ENCODE results near the gene SLC1A1.
"Not testable (repeated sequence)": the region's sequence is repeated elsewhere in the genome, so short reads cannot be mapped to it uniquely, and the experiment has no call there.

SLC1A1 gene

DNA sequence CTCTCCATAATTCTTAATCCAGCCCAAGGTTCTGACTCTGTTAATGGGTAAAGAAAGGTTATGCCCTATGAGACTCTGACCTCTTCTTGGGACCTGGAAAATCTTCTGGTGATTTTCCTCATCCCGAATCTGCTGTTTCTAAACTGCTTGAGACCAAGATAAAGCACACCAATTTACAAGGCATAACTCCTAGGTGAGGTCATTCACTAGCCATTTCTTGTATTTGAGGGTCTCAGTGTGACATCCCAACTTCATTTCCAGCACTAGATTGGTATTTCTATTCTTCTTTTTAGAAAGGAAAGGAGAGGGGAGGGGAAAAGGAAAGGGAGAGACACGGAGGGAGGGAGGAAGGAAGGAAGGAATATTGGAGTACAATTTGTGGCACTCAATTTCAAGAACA, 51.6 kb downstream of the SLC1A1 start:
- DNase-seq (ENCODE audit: low read depth): no peak

- DNase-seq (ENCODE audit: low read depth): not testable (repeated sequence)
Observed at GRCh38 chr9:4544714-4545113, 54.4 kb downstream of the SLC1A1 start.

DNA sequence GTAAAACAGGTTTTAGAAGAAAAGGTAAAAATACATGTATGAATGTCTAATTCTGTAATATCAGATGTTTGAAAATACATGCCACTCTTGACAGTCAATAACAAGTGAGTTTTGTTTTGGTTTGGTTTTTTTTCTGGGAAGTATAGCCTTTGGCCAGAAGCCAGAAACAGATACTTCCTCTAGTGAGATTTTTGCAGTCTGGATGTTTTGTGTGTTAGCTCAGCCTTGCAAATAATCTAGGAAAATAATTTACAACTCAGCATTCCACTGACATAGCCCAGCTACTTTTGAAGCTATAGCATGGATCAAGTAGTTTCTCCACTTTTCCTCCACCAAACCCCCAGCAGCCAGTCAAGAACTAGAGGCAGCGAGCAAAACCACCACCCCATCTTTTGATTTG, 56.7 kb downstream of the SLC1A1 start:
- DNase-seq (ENCODE audit: low read depth): no peak

GRCh38 chr9:4548811-4549725, 58.8 kb downstream of the SLC1A1 start:
- DNase-seq (ENCODE audit: low read depth): no peak

GRCh38 chr9:4549751-4550295, 59.6 kb downstream of the SLC1A1 start:
- no peak for DNase-seq (ENCODE audit: low read depth)

DNA sequence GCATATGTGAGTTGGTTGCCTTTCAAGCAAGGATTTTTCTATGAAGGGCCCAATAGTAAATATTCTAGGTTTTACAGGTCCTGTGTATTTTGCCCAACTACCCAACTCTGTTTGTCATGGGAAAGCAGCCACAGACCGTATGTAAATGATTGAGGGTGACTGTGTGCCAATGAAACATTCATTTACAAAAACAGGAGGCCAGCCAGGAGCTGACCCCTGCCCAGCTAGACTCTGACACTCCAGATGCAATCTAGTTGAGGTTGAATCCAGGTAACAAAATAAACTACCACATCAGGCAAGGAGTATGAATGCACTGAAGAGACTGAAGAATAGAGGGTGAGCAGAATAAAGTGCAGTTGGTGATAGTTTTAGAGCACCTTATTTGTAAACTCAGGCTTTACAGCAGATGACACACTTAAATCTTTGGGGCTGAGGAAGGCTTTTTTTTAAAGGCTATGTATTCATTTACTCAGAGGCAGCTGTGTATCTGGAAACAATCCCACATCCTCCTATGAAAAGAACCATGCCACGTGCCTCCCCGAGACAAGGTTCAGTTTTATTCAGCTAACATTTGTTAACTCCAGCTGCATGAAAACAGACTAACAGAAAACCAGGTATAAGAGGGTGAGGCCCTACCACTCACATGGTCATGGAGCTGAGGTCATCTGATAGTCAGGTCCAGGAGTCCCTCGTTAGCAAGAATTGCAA, 60.7 kb downstream of the SLC1A1 start:
- no peak for DNase-seq (ENCODE audit: low read depth)

GRCh38 chr9:4553951-4554381, 63.7 kb downstream of the SLC1A1 start:
- DNase-seq (ENCODE audit: low read depth): no peak

DNA sequence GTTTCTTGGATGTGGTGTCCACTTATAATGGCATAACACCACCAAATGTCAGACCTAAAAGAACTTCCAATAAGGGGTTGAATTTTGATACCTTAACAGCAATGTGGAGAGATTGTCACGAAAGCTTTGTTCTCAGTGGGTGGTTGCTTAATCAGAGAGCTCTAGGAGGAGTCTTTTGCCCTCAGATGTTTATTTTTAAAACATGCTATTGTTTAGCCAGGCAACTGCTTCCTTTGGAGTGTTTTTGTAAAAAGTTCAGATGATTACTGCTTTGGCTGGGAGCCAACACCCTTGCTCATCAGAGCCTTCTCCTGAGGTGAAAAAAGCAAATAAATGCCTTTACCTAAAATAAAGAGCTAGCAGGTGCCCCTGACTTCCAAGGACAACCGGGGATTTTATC, 65.0 kb downstream of the SLC1A1 start:
- DNase-seq (ENCODE audit: low read depth): no peak

DNA sequence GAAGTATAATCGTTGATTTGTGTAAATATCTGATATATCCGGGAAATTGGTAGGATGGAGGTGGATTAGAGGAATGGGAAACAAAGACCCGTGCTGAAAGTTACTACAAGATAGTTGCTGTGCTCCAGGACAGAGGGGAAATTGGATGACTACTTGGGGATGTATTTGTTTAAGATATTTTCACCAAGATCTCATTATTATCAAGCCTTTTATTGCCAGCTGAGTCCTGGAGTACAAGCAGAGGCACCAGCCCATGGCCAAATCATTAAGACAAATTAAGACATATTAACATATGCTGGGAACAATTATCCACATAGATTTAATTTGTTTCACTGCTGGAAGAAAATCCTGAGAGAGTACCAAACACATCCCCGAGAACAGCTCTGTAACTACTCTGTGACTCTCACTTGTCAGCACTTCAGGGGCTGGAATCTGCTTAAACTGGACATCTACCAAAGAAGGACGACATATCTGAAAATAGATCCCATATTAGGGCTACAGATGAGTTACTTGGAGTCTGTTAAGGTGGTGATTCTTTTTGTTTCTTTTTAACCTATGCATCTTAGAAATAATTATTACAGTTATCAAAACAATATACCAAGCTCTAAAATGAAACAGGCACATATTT, 68.2 kb downstream of the SLC1A1 start:
- DNase-seq (ENCODE audit: low read depth): no peak

DNA sequence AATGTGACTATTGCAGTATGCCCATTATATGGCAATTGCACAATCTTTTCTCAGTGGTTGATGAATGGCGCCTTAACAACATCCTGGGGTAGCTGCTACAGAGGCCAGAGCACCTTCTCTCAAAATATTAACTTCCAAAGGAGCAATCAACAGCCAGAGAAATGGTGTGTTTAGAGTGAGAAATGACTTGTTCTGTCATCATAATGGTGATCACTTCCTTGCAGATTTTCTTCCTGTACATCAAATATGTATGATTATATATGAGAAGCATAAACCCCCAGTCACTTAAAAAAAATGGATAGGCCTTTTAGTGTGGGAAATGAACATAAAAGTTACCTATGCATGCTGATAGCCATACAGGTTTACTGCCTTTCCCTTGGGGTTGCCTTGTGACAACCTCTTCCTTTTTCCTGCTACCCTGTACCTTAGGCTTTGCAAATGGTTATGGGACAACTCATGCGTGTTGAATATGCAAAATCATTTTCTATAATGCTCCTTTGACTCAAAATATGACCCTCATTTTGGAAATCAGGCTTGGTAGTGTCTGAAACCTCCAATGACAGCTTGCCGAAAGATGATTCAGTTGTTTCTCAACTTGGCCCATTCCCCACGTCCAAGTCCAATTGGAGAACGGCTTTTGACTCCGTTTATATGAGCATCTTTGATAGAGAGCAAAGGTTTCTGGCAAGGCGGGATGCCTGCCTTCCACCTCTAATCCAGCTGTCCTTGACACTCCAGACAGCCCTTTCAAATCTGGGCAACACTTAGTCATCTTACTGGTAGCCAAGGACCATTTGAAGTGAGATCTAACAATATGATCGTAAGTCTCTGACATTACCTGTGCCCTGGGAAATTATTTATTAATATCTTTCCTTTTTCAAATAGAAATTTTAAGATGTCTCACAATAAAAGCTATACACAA, 69.3 kb downstream of the SLC1A1 start:
- no peak for DNase-seq (ENCODE audit: low read depth)

DNA sequence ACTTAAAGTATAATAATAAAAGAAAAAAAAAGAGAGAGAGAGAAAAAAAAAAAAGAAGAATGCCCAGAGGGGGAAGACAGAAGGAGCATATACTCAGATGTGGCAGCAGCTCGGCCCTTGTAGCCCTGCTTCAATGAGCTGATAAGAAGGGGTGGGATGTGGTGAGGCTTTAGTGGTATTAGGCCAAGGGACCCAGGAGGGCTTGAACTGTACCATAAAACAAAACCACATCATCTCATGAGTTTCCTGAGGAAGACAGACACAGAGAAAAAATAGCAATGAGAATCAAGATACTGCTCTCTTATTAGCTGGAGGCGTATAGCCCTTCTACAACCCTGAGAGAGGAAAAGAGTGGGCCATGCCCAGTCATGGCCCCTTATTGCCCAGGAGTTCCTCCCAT, 72.8 kb downstream of the SLC1A1 start:
- no peak for DNase-seq (ENCODE audit: low read depth)

DNA sequence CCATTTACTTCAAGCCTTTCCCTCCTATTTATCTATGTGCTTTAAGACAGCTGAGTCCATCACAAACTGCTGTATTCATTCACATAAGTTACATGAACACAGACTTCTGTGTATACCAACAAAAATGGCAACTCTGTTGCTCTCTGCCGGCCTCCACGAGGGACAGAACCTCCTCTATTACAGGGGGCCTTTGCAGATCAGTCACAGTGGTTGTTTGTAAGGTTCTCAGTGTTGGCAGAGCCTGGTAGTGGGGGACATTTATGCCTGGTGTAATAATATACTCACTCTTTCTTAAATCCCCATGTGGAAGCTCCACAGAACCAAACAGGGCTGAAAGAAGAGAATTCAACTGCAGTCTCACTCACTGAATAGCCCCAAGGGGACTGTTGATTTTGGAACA, 76.5 kb downstream of the SLC1A1 start:
- DNase-seq (ENCODE audit: low read depth): no peak

- no peak for DNase-seq (ENCODE audit: low read depth)
Observed at GRCh38 chr9:4567601-4568000, 77.3 kb downstream of the SLC1A1 start.

DNA sequence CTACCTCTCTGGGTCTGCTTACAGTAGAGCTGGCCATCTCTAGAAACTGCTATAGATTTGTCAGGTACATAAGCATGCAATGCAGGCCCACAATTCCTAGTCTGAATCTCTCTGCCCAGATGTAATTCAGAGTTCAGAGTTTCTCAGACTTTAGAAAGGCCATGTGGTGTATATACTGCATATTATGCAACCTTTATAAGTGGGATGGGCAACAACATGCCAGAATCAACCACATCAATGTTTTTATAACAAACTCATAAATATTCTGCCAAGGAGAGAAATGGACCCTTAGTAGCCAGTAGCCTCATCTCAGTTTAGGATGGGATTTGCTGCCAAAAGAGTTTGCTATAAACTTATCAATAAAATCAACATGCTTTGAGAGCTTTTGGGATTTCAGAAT, 78.8 kb downstream of the SLC1A1 start:
- DNase-seq (ENCODE audit: low read depth): no peak

GRCh38 chr9:4572184-4572826, 82.0 kb downstream of the SLC1A1 start:
- no peak for DNase-seq (ENCODE audit: low read depth)

DNA sequence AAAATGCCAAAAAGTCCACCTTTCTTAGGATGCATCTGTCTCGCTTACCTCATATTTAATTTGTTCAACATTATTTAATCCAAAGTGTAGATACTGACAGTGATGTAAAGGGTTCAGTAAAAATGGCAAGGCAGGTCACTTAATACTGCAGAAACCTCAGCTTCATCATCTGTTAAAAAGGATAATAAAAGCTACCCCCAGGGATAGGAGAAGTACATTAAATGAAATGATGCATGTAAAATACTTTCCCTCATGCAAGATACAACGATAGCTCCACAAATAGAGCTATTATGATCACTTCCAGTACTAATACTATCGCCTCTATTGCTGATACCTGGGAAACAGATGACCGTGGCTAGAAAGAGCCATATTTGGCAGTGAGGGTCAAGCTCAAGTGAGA, 82.9 kb downstream of the SLC1A1 start:
- no peak for DNase-seq (ENCODE audit: low read depth)

- DNase-seq (ENCODE audit: low read depth): no peak
Observed at GRCh38 chr9:4573634-4574389, 83.5 kb downstream of the SLC1A1 start.

DNA sequence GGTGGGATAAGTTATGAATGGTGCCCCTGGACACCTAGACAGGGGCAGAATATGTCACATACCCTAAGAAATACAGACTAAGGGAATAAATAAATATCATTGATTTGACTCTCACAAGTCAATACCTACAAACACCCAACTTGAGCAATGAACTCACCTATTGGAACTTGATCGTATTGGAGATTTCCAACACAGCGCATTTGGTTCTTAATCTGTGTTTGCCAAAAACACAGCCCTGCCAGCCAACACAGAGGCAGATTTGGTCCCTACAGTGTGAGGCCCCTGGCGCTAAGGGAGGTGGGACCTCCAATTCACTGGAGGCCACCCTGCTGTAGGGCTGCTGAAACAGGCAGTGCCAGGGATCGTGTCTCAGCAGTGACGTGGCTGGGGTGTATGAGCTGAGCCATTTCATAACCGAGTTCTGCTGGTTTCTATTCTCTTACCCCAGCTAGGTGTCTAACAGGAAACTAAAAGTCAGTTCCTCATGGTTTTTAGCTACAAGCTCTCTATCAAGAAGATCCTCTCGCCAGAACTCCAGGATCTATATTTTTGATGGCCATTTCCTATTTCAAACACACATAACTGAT, 84.5 kb downstream of the SLC1A1 start:
- DNase-seq (ENCODE audit: low read depth): no peak

GRCh38 chr9:4575997-4576396, 85.7 kb downstream of the SLC1A1 start:
- DNase-seq (ENCODE audit: low read depth): no peak

- no peak for DNase-seq (ENCODE audit: low read depth)
Observed at GRCh38 chr9:4576448-4576847, 86.2 kb downstream of the SLC1A1 start.
